HG02798 (cell line): Measurements from ENCODE around the gene TVP23A.
"Not testable (repeated sequence)": the region's sequence is repeated elsewhere in the genome, so short reads cannot be mapped to it uniquely, and the experiment has no call there.

Experiments used
- ATAC-seq: cut with Tn5 transposase; IDR thresholded peaks from one replicate; pipeline ENCODE4 v1.9.1; 2021; ENCODE audit warnings: mild to moderate bottlenecking; ENCODE audit not compliant: unreplicated experiment, poor library complexity

Gene TVP23A

GRCh38 chr16:10753670-10754069 lies 64.9 kb downstream of the TVP23A start:
- no peak for ATAC-seq

GRCh38 chr16:10752843-10753523 lies 65.6 kb downstream of the TVP23A start:
- peak; percentile 55 for ATAC-seq

DNA sequence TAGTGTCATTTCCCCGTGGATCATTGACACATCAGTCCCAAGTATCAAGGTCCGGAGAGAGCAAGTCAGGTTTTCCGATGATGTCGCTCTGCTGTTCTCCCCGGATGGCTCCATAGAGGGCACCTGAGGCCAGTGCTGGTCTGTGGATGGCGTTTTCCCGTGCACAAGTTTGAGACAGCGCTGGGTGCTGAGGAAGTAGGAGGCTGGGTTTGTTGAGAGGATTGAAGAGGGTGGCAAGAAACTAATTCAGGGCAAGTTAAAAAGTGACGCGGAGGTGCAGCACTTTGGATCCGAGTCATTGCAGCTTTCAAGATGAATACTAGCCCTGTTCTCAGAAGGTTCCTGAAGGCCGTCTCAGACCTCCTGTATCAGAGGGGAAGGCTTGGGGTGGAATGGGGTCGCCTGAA lies 67.3 kb downstream of the TVP23A start:
- ATAC-seq, result no peak

DNA sequence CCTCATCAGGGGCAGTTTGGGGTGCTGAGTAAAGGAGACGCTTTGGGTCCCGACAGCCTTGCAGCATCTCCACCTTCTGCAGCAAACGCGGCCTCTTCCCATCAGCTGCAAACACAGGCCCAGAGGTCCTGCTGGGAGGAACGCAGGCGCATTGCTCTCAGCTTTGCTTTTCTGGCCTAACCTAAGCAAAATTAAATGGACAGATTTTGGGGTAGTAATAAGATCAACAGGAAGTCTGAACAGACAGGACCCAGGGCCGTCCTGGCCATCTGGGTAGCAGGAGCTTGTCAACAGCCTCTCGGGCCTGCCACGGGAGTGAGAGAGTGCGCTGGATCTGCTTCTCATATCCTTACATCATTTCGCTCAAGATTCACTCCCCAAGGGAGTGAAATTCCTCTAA lies 67.8 kb downstream of the TVP23A start:
- ATAC-seq, result no peak

- no peak for ATAC-seq
Observed at GRCh38 chr16:10745841-10746240, 72.8 kb downstream of the TVP23A start.

- ATAC-seq, result no peak
Observed at GRCh38 chr16:10744370-10745030, 74.1 kb downstream of the TVP23A start.

DNA sequence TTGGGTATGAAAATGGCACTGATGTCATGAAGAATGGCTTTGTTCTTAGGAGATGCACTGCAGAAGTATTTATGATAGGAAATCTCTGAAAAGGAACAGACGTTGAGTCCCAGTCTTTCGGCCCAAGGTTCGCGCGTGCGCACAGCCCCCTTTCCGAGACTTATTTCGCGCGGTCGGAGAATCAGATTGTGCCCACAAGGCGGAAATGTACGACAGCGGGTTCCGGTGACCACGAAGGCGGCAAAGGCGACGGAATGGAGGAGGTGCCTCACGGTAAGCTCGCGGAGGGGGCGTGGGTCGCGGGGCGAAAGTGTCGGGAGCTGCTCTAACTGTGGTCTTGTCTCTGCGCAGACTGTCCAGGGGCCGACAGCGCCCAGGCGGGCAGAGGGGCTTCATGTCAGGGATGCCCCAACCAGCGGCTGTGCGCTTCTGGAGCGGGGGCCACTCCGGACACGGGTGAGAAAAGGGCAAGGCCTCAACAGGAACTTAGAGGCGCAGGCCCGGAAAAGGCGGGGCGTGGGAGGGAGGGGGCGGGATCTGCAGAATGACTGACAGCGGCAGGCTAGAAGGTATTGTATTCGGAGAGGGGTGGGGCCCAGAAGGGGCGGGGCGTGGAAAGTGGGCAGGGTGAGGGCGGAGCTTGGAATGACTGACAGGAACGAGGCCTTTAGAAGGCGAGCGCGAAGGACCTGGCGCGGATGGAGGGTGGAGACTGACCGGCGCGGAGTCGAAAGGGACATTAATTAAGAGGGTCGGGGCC lies 74.8 kb downstream of the TVP23A start, which contains the start of gene NUBP1:
TSS of gene NUBP1 (plus strand) at position 233 of the 760 bp plus-strand sequence. CDS start at position 255, 22 bp downstream.
- peak; percentile 84 for ATAC-seq

GRCh38 chr16:10743227-10743609 lies 75.4 kb downstream of the TVP23A start:
- no peak for ATAC-seq

DNA sequence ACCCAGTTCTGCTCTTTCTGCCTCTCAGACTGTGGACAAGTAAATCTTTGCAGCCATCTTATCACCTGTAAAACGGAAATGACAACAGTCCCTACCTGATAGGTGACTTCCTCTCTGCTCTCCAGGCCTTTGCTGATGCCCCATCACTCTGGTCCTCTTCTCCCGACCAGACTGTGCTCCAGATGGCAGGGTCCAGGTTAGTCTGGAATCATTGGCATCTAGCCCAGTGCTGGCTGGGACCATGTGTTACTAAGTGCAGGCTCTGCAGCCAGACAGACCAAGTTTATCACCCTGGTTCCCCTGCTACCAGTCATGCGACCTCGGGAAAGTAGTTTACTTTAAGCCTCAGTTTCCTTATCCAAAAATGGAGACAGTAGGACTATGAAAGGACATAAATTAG lies 76.8 kb downstream of the TVP23A start:
- no peak for ATAC-seq

DNA sequence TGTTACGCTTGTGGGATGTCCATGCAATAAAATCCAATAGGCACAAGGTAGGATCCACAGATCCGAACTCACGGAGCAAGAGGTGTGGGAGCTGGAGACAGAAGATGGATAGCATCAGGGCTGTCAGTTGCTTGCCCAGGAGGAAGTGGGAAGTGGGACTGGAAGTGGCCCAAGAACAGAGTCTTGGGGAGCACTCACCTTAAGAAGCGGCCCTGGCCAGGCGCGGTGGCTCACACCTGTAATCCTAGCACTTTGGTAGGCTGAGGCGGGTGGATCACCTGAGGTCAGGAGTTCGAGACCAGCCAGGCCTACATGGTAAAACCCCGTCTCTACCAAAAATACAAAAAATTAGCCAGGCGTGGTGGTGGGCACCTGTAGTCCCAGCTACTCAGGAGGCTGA lies 77.3 kb downstream of the TVP23A start:
- not testable (repeated sequence) for ATAC-seq

- no peak for ATAC-seq
Observed at GRCh38 chr16:10740845-10741208, 77.8 kb downstream of the TVP23A start.

DNA sequence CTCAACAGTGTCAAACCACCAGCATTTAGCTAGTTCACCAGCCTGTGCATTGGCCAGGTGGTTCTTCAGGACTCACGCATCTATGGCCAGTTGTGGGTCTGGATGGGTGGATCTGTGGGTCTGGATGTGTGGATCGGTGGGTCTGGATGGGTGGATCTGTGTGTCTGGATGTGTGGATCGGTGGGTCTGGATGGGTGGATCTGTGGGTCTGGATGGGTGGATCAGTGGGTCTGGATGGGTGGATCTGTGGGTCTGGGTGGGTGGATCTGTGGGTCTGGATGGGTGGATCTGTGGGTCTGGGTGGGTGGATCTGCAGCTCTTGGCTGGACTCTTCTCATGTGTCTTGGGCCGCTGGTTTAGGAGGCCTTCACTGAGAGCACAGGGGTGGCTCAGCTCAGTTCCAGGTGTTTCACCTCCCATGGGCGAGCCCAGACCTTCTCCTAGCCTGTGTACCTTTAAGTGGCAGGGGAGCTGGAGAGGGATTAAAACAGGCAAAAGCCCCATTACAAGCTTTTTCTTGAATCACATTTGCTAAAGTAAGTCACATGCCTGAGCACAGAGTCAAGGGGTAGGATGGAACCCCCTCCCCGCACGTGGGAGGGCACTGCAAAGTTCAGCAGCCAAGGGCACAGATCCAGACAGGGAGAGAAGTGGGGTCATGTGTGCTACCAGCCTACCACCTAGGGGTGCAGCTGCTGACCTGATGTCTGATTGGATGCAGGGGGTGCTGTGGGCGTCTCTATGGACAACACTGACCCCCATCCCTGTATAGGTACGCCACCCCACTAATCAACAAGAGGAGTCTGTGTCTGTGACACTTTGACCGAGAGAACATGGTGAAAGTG lies 78.4 kb downstream of the TVP23A start:
- ATAC-seq, result no peak

GRCh38 chr16:10738231-10739077 lies 80.1 kb downstream of the TVP23A start:
- peak; percentile 68 for ATAC-seq

GRCh38 chr16:10737068-10737625 lies 81.4 kb downstream of the TVP23A start:
- peak; percentile 38 for ATAC-seq

- no peak for ATAC-seq
Observed at GRCh38 chr16:10731790-10732189, 86.8 kb downstream of the TVP23A start.

GRCh38 chr16:10729104-10730048 lies 89.2 kb downstream of the TVP23A start:
- ATAC-seq, result no peak

- ATAC-seq, result peak; percentile 89
Observed at GRCh38 chr16:10728003-10728887, 90.3 kb downstream of the TVP23A start.
